Measurements from ENCODE around the gene PTPRH.

PTPRH gene

GRCh38 chr19:55206664-55207500, 2.4 kb downstream of the PTPRH start:
- DNase-seq: peak; percentile 86 to 93
- TF ChIP-seq POLR2A (IDR thresholded peaks at IDR 0.05; ENCODE audit: low read length) (peak; percentile 27), GATA1 (IDR thresholded peaks at IDR 0.05; ENCODE audit: low read depth, low read length) (no peak)

- peak; percentile 33 to 51 for DNase-seq
These were observed 7.1 kb downstream of the PTPRH start for GRCh38 chr19:55202199-55202598.

GRCh38 chr19:55199620-55200204, 9.6 kb downstream of the PTPRH start:
- TF ChIP-seq POLR2A (IDR thresholded peaks at IDR 0.05; ENCODE audit: low read length): no peak
- TF ChIP-seq GATA1 (IDR thresholded peaks at IDR 0.05; ENCODE audit: low read depth, low read length): no peak
- no peak for DNase-seq

GRCh38 chr19:55198651-55199050, 10.7 kb downstream of the PTPRH start:
- DNase-seq: no peak

GRCh38 chr19:55197528-55197927, 11.8 kb downstream of the PTPRH start:
- TF ChIP-seq POLR2A (IDR thresholded peaks at IDR 0.05; ENCODE audit: low read length) (no peak), GATA1 (IDR thresholded peaks at IDR 0.05; ENCODE audit: low read depth, low read length) (no peak)
- peak; percentile 23 to 53 for DNase-seq

More at GRCh38 chr19:55198651-55199050, 10.7 kb downstream of the PTPRH start:
- no peak for TF ChIP-seq GATA1 (IDR thresholded peaks at IDR 0.05; ENCODE audit: low read depth, low read length)
- no peak for TF ChIP-seq POLR2A (IDR thresholded peaks at IDR 0.05; ENCODE audit: low read length)

- peak in 1 of 2 experiments; percentile 15 for DNase-seq
- TF ChIP-seq POLR2A (IDR thresholded peaks at IDR 0.05; ENCODE audit: low read length) (no peak), GATA1 (IDR thresholded peaks at IDR 0.05; ENCODE audit: low read depth, low read length) (no peak)
These were observed 12.5 kb downstream of the PTPRH start for GRCh38 chr19:55196803-55197202.

GRCh38 chr19:55193481-55193880, 15.8 kb downstream of the PTPRH start:
- TF ChIP-seq POLR2A (IDR thresholded peaks at IDR 0.05; ENCODE audit: low read length) (no peak), GATA1 (IDR thresholded peaks at IDR 0.05; ENCODE audit: low read depth, low read length) (no peak)
- DNase-seq: no peak

GRCh38 chr19:55189403-55189835, 19.9 kb downstream of the PTPRH start:
- DNase-seq: no peak
- TF ChIP-seq GATA1 (IDR thresholded peaks at IDR 0.05; ENCODE audit: low read depth, low read length) (no peak), POLR2A (IDR thresholded peaks at IDR 0.05; ENCODE audit: low read length) (no peak)

GRCh38 chr19:55188625-55189024, 20.7 kb downstream of the PTPRH start:
- DNase-seq: no peak
- TF ChIP-seq GATA1 (IDR thresholded peaks at IDR 0.05; ENCODE audit: low read depth, low read length) (no peak), POLR2A (IDR thresholded peaks at IDR 0.05; ENCODE audit: low read length) (no peak)

- TF ChIP-seq POLR2A (IDR thresholded peaks at IDR 0.05; ENCODE audit: low read length) (no peak), GATA1 (IDR thresholded peaks at IDR 0.05; ENCODE audit: low read depth, low read length) (no peak)
- no peak for DNase-seq
These were observed 23.2 kb downstream of the PTPRH start for GRCh38 chr19:55186080-55186479.

GRCh38 chr19:55181740-55182139, 27.6 kb downstream of the PTPRH start:
- DNase-seq: no peak
- TF ChIP-seq POLR2A (IDR thresholded peaks at IDR 0.05; ENCODE audit: low read length) (no peak), GATA1 (IDR thresholded peaks at IDR 0.05; ENCODE audit: low read depth, low read length) (no peak)

GRCh38 chr19:55179606-55180484, 29.5 kb downstream of the PTPRH start, which contains the start of gene SYT5:
Gene SYT5 (minus strand): TSS chr19:55180289. CDS start chr19:55179041, 1,248 bp downstream.
- DNase-seq: peak; percentile 59 to 79
- no peak for TF ChIP-seq GATA1 (IDR thresholded peaks at IDR 0.05; ENCODE audit: low read depth, low read length)

GRCh38 chr19:55178781-55179599, 30.3 kb downstream of the PTPRH start:
- TF ChIP-seq GATA1 (IDR thresholded peaks at IDR 0.05; ENCODE audit: low read depth, low read length): no peak
- TF ChIP-seq POLR2A (IDR thresholded peaks at IDR 0.05; ENCODE audit: low read length): no peak
- peak; percentile 86 to 87 for DNase-seq
